ENCODE measurements around the gene ST8SIA6.

DNA sequence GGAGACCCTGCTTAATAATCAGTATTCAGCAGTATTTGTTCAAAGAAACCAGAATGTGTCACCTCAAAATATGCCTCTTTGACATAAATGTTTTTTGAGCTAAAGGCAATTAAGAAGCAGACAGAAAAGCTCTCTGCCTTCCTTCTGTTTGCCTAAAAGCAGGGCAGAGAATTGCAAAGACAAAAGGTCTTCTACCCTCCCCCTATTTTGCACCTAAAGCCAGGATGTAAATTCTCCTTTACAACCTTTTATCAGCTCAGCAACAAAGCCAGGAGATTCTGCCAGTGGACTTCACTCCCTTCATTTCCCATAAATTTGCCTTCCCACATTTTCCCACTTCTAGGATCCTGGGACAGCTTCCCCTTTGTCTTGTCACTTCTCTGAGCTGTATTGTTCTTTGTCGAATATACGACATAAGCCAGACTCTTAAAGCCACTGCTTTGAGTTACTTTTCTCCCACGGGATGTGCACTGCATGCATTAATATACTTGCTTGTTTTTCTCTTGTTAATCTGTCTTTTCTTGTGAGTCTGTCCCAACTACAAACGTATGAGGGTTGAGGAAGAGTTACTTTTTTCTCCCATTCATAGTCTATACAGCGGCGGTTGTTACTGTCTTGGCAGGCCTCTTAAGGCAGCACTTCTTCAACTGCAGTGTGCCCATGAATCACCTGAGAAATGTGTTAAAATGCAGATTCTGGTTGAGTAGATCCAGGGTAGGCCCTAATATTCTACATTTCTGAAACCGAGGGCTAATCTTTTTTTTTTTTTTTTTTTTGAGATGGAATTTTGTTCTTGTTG is 48.2 kb downstream of the ST8SIA6 start:
- TF ChIP-seq, protein P1, sequence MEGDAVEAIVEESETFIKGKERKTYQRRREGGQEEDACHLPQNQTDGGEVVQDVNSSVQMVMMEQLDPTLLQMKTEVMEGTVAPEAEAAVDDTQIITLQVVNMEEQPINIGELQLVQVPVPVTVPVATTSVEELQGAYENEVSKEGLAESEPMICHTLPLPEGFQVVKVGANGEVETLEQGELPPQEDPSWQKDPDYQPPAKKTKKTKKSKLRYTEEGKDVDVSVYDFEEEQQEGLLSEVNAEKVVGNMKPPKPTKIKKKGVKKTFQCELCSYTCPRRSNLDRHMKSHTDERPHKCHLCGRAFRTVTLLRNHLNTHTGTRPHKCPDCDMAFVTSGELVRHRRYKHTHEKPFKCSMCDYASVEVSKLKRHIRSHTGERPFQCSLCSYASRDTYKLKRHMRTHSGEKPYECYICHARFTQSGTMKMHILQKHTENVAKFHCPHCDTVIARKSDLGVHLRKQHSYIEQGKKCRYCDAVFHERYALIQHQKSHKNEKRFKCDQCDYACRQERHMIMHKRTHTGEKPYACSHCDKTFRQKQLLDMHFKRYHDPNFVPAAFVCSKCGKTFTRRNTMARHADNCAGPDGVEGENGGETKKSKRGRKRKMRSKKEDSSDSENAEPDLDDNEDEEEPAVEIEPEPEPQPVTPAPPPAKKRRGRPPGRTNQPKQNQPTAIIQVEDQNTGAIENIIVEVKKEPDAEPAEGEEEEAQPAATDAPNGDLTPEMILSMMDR (IDR thresholded peaks at IDR 0.05): no peak
- TF ChIP-seq EZH2 (IDR thresholded peaks at IDR 0.05): no peak
